Lung (tissue), 12 donors: ENCODE measurements around the gene FHIP2A. TPM values are rescaled to one million over a fixed set of nuclear protein-coding genes. Genes with fewer than 3 reads are reported as not detected.

Source experiments
- ATAC-seq: fragments of 200-7000 bp; cut with Tn5 transposase; one replicate; pipeline ENCODE4 v1.9.1; 2020; ENCODE audit warnings: moderate number of reproducible peaks; ENCODE audit not compliant: insufficient read depth, low FRiP score
- DNase-seq, 3 donors: peaks; one replicate each; pipeline ENCODE4 v3.0.0-alpha.2; 2013 to 2017
- H3K27ac ChIP-seq, 2 donors: one replicate each; pipeline ENCODE4 v1.5.1; 2013; ENCODE audit warnings: mild to moderate bottlenecking in 2 of 2, moderate library complexity in 2 of 2, control low read depth in 1 of 2, inconsistent platforms in 1 of 2, low read depth in 1 of 2, low read length in 1 of 2
- H3K27me3 ChIP-seq, 3 donors: one replicate each; pipeline ENCODE4 v1.5.1; 2013; ENCODE audit warnings: low read length in 2 of 3; ENCODE audit not compliant: control insufficient read depth in 3 of 3, insufficient read depth in 3 of 3
- H3K36me3 ChIP-seq, 4 donors: one replicate each; pipeline ENCODE4 v1.5.1; 2013; ENCODE audit warnings: low read length in 4 of 4, mild to moderate bottlenecking in 1 of 4, moderate library complexity in 1 of 4; ENCODE audit not compliant: control insufficient read depth in 4 of 4, insufficient read depth in 4 of 4
- H3K4me1 ChIP-seq, 5 donors: one replicate each; pipeline ENCODE4 v1.5.1; 2013; ENCODE audit warnings: low read length in 5 of 5, mild to moderate bottlenecking in 2 of 5, moderate library complexity in 1 of 5; ENCODE audit not compliant: control insufficient read depth in 5 of 5, insufficient read depth in 5 of 5
- H3K4me3 ChIP-seq: one replicate; pipeline ENCODE4 v1.5.1; 2013; ENCODE audit warnings: mild to moderate bottlenecking, control low read depth, moderate library complexity
- H3K9ac ChIP-seq, 2 donors: one replicate each; pipeline ENCODE4 v1.5.1; 2013; ENCODE audit warnings: low read length in 2 of 2, control low read depth in 1 of 2; ENCODE audit not compliant: insufficient read depth in 1 of 2
- H3K9me3 ChIP-seq, 4 donors: one replicate each; pipeline ENCODE4 v1.5.1; 2013; ENCODE audit warnings: low read length in 3 of 4, mild to moderate bottlenecking in 1 of 4, moderate library complexity in 1 of 4; ENCODE audit not compliant: control insufficient read depth in 4 of 4, insufficient read depth in 3 of 4
- WGBS, 2 donors: extraction: QIAGEN DNeasy Blood & Tissue Kit; methylation state at CpG; one replicate each; pipeline ENCODE4 v1.1.7; 2013; 5-methylcytosine and 5-hydroxymethylcytosine counted together
- polyA plus RNA-seq, 2 donors: library from polyadenylated mRNA; stranded (reverse); fragments of 200-250 nt; gene quantifications; one replicate each; pipeline ENCODE4 v1.2.1, GENCODE V29; 2013
- total RNA-seq, 2 donors: library from RNA; depleted of rRNA in 1 of 2; stranded (reverse); fragments of >200 nt in 1 of 2; gene quantifications; one replicate each; pipeline ENCODE4 v1.2.1, GENCODE V29; 2014 to 2021
- TF ChIP-seq, protein P1 (sequence below): IDR thresholded peaks from 2 replicates; pipeline ENCODE4 v1.5.1; 2012; ENCODE audit warnings: mild to moderate bottlenecking; ENCODE audit errors: control extremely low read depth, extremely low read depth
- donor health status: control.
- donor health status: control.
- donor health status: Bipolar disorder and iron deficiency.
- donor health status: healthy.
- donor health status: DM: yes; HTN: yes; CAD: no.

Gene FHIP2A
- total and polyA plus RNA-seq, 4 donors: 7.9 to 44.7 (median 17.8) TPM

DNA sequence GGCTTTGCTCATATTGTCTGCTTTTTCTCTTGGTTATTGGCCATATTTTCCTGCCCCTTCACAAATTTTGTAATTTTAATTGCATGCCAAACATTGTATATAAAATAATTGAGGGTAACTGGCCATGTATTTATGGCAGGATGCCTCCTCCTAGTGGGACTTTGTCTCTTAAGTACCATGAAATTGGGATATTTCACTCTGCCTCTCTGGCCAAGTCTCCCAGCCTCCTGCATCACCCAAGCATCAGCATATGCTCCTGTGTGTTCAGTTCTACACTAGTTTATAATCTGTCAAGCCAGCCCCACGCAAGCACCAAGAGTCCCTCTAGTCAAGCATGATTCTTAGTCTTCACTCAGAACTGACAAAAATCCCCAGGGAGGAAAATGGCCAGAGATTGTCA, 44.2 kb upstream of the FHIP2A start:
- peaks cover 0 to 27% (median 11%) of the 10 kb centered on the region in 5 donors for H3K4me1 ChIP-seq
- no peaks in the 10 kb centered on the region for H3K9me3 ChIP-seq
- 89 to 94% methylated on average over 1 of the region's 1 CpG for WGBS, 2 donors
- no peak overlapping the region for H3K9ac ChIP-seq
- ATAC-seq (no peak), DNase-seq (no peak)
- TF ChIP-seq, protein P1, sequence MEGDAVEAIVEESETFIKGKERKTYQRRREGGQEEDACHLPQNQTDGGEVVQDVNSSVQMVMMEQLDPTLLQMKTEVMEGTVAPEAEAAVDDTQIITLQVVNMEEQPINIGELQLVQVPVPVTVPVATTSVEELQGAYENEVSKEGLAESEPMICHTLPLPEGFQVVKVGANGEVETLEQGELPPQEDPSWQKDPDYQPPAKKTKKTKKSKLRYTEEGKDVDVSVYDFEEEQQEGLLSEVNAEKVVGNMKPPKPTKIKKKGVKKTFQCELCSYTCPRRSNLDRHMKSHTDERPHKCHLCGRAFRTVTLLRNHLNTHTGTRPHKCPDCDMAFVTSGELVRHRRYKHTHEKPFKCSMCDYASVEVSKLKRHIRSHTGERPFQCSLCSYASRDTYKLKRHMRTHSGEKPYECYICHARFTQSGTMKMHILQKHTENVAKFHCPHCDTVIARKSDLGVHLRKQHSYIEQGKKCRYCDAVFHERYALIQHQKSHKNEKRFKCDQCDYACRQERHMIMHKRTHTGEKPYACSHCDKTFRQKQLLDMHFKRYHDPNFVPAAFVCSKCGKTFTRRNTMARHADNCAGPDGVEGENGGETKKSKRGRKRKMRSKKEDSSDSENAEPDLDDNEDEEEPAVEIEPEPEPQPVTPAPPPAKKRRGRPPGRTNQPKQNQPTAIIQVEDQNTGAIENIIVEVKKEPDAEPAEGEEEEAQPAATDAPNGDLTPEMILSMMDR: no peak
- H3K27ac ChIP-seq: no peak overlapping the region
- no peaks in the 10 kb centered on the region for H3K27me3 ChIP-seq
- H3K36me3 ChIP-seq: no peaks in the 10 kb centered on the region
- H3K4me3 ChIP-seq: no peak overlapping the region

DNA sequence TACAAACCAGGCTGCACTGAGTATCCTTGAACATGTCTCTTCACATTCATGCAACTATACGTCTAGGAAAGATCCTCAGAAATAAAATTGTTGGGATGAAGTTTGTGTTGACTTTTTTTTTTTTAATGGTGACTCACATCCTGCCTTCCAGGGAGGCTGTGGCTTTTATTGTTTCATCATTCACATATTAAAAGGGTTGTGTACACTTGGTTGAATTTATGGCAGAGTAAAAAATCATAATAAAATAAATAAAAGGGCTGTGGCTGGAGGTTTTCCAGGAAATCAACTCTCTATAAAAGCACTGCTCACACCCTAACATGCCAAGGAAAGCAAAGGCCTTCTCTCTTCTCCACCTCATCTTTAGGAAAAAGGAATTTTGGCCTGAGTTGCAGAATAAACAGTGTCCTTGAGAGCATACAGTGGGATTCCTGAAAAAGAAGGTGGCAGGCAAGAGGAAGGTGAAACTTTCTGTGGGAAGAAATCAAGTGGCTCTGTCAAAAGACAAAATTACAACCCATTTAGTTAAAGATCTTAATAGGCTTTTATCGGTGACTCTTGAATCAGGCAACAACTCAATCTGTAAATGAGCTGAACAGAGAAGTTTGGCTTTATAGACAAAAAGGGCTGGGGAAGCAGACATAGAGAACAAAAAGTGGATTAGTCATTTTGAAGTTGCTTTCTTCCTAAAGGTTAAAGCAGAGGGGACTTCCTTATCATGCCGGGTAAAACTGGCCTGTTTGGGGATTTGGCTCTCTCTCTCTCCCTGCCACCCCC, 41.6 kb upstream of the FHIP2A start:
- Histone ChIP-seq H3K27ac (peak overlapping the region; percentile 27 to 29), H3K4me1 (peaks cover 0 to 31% (median 15%) of the 10 kb centered on the region in 5 donors), H3K4me3 (no peak overlapping the region), H3K27me3 (no peaks in the 10 kb centered on the region), H3K9ac (no peak overlapping the region), H3K36me3 (no peaks in the 10 kb centered on the region), H3K9me3 (no peaks in the 10 kb centered on the region)
- TF ChIP-seq, protein P1: no peak
- DNase-seq (peak; percentile 58 to 95 (median 94)), ATAC-seq (peak; percentile 34)
- WGBS, 2 donors: 24 to 44% methylated on average over 3 of the region's 3 CpGs

DNA sequence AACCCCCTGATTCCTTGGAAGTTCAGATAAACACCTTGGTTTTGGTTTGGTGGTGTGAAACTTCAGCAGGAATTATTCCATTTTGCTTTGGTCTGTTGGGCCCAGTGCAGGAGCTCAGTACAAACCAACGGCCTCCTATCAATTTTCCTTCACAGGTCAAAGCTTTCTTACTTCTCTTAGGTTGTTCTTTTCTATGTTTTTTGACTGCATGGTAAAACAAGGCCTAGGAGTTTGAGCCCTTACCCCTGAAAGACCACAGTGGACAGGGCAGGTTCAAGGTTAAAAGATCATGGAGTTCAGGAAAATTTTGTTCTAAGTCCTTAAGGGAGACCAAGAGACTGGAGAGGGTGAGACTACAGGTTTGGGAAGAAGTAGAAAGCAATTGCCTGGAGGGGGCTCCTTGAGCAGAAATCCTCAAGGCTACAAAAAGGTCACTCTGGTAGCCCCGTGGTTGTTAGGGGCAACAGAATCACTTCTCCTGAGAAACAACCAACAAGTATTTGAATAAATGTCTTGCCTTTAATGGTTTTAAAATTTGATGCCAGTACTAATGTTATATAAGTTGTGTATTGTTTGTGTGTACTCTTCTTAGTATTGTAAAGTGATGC, 40.9 kb upstream of the FHIP2A start:
- 80 to 94% methylated on average over 2 of the region's 2 CpGs for WGBS, 2 donors
- H3K4me1 ChIP-seq: peaks cover 0 to 31% (median 15%) of the 10 kb centered on the region in 5 donors
- no peak overlapping the region for H3K9ac ChIP-seq
- no peak overlapping the region for H3K4me3 ChIP-seq
- no peaks in the 10 kb centered on the region for H3K36me3 ChIP-seq
- ATAC-seq: no peak
- no peaks in the 10 kb centered on the region for H3K9me3 ChIP-seq
- DNase-seq: peak in 2 of 3 donors; percentile 32 to 42
- H3K27ac ChIP-seq: peak overlapping the region; percentile 27 to 29
- H3K27me3 ChIP-seq: no peaks in the 10 kb centered on the region
- TF ChIP-seq, protein P1: no peak
